SK-N-MC (cell line): ENCODE data around the gene EEFSEC.

Experiments used
- EZH2 ChIP-seq: fragments of 200-600 bp; sonication (generic); IDR thresholded peaks from one replicate; pipeline ENCODE4 v1.6.1; 2017; ENCODE audit warnings: antibody characterized with exemption
- FOXP2 ChIP-seq: optimal IDR thresholded peaks from 2 replicates; pipeline ENCODE3; 2011; ENCODE audit warnings: mild to moderate bottlenecking, moderate library complexity; ENCODE audit not compliant: insufficient read depth; ENCODE audit errors: extremely low read length, control extremely low read depth
- POLR2AphosphoS5 ChIP-seq: IDR thresholded peaks from 2 replicates; pipeline ENCODE4 v1.6.1; 2012; ENCODE audit warnings: mild to moderate bottlenecking, low read depth, low read length, borderline replicate concordance

DNA sequence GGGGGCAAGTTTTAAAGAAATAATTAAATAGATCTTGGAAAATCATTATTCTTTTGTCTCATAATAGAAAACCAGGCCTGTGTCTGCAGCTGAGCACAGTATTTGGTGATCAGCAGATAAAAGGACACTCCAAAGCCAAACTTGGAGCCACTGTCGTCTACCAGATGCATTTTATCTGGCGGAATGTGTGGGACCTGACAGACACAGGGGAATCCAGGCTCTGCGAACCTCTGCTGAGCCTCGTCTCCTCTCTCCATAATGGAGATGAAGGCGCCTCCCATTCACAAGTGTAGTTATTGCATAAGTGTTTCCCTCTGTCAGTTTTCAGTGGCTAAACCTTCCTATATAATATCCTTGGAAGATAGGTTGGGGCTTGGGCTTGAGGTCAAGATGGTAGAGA, 42.1 kb downstream of the EEFSEC start:
- TF ChIP-seq EZH2 (no peak), POLR2AphosphoS5 (no peak), FOXP2 (no peak)
